Endothelial cell of umbilical vein (primary cell): ENCODE measurements around the gene RPP25. TPM values are rescaled to one million over a fixed set of nuclear protein-coding genes. Genes with fewer than 3 reads are reported as not detected.
A peak's percentile ranks its signal among the peaks of the same experiment; 100 is the strongest.

ENCODE experiments used
- BruUV-seq: library from RNA; stranded (reverse); fragments of 400-500 nt; replicated peaks from 2 replicates; lab custom pipeline; 2021; lab: Mats Ljungman, UMichigan
- CTCF ChIA-PET: fragments of 300-600, 350-600 bp; sonication (Branson Sonifier 250); formaldehyde crosslinking; loops from one replicate; lab custom pipeline; 2021; ENCODE audit warnings: antibody characterized with exemption, inconsistent platforms; lab: Charles Lee
- POLR2A ChIA-PET: fragments of 300-600, 350-600 bp; sonication (Branson Sonifier 250); formaldehyde crosslinking; loops from one replicate; lab custom pipeline; 2021; ENCODE audit warnings: antibody characterized with exemption, inconsistent platforms; lab: Charles Lee
- DNase-seq: peaks from one replicate; pipeline ENCODE4 v3.0.0-alpha.2; 2011; ENCODE audit warnings: low read depth, low spot score
- FAIRE-seq: peaks from 2 replicates; lab custom pipeline; 2011; peaks lifted over from hg19 to GRCh38; lab: Jason Lieb, UNC
- H2AFZ ChIP-seq: 2 replicates; pipeline ENCODE4 v1.6.0; 2012; ENCODE audit warnings: low read depth, low read length, control low read depth, inconsistent platforms
- H3K27ac ChIP-seq: 2 replicates; pipeline ENCODE4 v1.5.1; 2011; ENCODE audit warnings: low read depth, mild to moderate bottlenecking, control low read depth, low read length, moderate library complexity; ENCODE audit not compliant: insufficient read depth
- H3K27me3 ChIP-seq, 2 experiments: 2 replicates each; pipeline versions ENCODE4 v1.6.0 to v1.6.1; 2011; ENCODE audit warnings: low read length in 2 of 2, mixed read lengths in 1 of 2; ENCODE audit not compliant: control insufficient read depth in 2 of 2, insufficient read depth in 2 of 2
- H3K36me3 ChIP-seq, 2 experiments: 2 replicates in 1 of 2; 3 replicates in 1 of 2; pipeline ENCODE4 v1.5.1; 2011; ENCODE audit warnings: low read length in 2 of 2, mild to moderate bottlenecking in 1 of 2, moderate library complexity in 1 of 2; ENCODE audit not compliant: control insufficient read depth in 2 of 2, insufficient read depth in 2 of 2; ENCODE audit errors: extremely low read depth in 1 of 2
- H3K4me1 ChIP-seq: 3 replicates; pipeline ENCODE4 v1.5.1; 2011; ENCODE audit warnings: mild to moderate bottlenecking, low read length; ENCODE audit not compliant: control insufficient read depth, insufficient read depth; ENCODE audit errors: extremely low read depth
- H3K4me2 ChIP-seq: 2 replicates; pipeline ENCODE4 v1.6.1; 2011; ENCODE audit warnings: low read length, control low read depth, mixed read lengths; ENCODE audit not compliant: insufficient read depth
- H3K4me3 ChIP-seq, 3 experiments: fragments of 200-600 bp in 1 of 3; sonication (generic), shearing (Covaris generic) in 1 of 3; replicated peaks in 1 of 3; 2 replicates each; pipeline ENCODE4 v1.5.1; 2011 to 2016; ENCODE audit warnings: control low read depth in 3 of 3, low read length in 3 of 3, mild to moderate bottlenecking in 2 of 3, inconsistent platforms in 1 of 3, low read depth in 1 of 3, moderate library complexity in 1 of 3; ENCODE audit not compliant: insufficient read depth in 1 of 3
- H3K79me2 ChIP-seq: 2 replicates; pipeline ENCODE4 v1.6.0; 2012; ENCODE audit warnings: low read length, inconsistent platforms; ENCODE audit not compliant: control insufficient read depth, insufficient read depth
- H3K9ac ChIP-seq: replicated peaks from 2 replicates; pipeline ENCODE3; 2011; ENCODE audit warnings: low read length, control low read depth; ENCODE audit not compliant: insufficient read depth; ENCODE audit errors: extremely low read depth
- H3K9me1 ChIP-seq: replicated peaks from 3 replicates; pipeline ENCODE4 v1.6.0; 2011; ENCODE audit warnings: mild to moderate bottlenecking, low read length; ENCODE audit not compliant: control insufficient read depth, insufficient read depth; ENCODE audit errors: extremely low read depth
- H3K9me3 ChIP-seq: replicated peaks from 2 replicates; pipeline ENCODE4 v1.5.1; 2012; ENCODE audit warnings: low read length, inconsistent platforms; ENCODE audit not compliant: control insufficient read depth, insufficient read depth
- H4K20me1 ChIP-seq: replicated peaks from 2 replicates; pipeline ENCODE3; 2011; ENCODE audit warnings: mild to moderate bottlenecking, low read length; ENCODE audit not compliant: control insufficient read depth, insufficient read depth; ENCODE audit errors: extremely low read depth
- EZH2 ChIP-seq: IDR thresholded peaks from 2 replicates; pipeline ENCODE4 v1.6.1; 2012; ENCODE audit warnings: borderline replicate concordance, low read depth, mild to moderate bottlenecking, moderate library complexity, low read length, inconsistent platforms; ENCODE audit not compliant: severe bottlenecking
- FOS ChIP-seq: IDR thresholded peaks from 2 replicates; pipeline ENCODE4 v1.6.1; 2011; ENCODE audit warnings: mild to moderate bottlenecking, low read length, moderate library complexity, borderline replicate concordance; ENCODE audit not compliant: insufficient read depth
- GATA2 ChIP-seq: IDR thresholded peaks from 2 replicates; pipeline ENCODE4 v1.7.0; 2011; ENCODE audit warnings: low read depth, mild to moderate bottlenecking, moderate library complexity, mixed read lengths, low read length; ENCODE audit not compliant: insufficient read length, insufficient read depth
- POLR2A ChIP-seq: IDR thresholded peaks from 2 replicates; pipeline ENCODE4 v1.6.1; 2012; ENCODE audit warnings: low read depth, mild to moderate bottlenecking, control low read depth, low read length
- dilution Hi-C: fragments of 300-500 bp; cut with MboI; formaldehyde crosslinking; loops from one replicate; pipeline ENCODE4 v1.15.0; 2019; ENCODE audit warnings: low sequenced_read_pairs; ENCODE audit not compliant: extremely low pct_ligation_motif_present
- intact Hi-C: fragments of 100-400 bp; cut with micrococcal nuclease; formaldehyde crosslinking; loops from one replicate; pipeline ENCODE4 v1.10.0; 2022
- polyA plus RNA-seq, 4 experiments: library from polyadenylated mRNA; depleted of rRNA in 3 of 4; stranded (reverse) in 3 of 4; unstranded in 1 of 4; fragments of >200 nt; gene quantifications; 2 replicates each; pipeline versions ENCODE4 v1.2.1 to v1.2.3, GENCODE V29; 2011 to 2012; ENCODE audit warnings: missing spikeins in 1 of 4
- total RNA-seq: library from RNA; stranded (reverse); gene quantifications from 2 replicates; pipeline ENCODE4 v1.2.3, GENCODE V29; 2021

RPP25 gene
- total and polyA plus RNA-seq, 2 donors (not counting 3 experiments of a cell fraction or from before 2014, with no cell fraction given): 10.1 to 13.8 TPM

DNA sequence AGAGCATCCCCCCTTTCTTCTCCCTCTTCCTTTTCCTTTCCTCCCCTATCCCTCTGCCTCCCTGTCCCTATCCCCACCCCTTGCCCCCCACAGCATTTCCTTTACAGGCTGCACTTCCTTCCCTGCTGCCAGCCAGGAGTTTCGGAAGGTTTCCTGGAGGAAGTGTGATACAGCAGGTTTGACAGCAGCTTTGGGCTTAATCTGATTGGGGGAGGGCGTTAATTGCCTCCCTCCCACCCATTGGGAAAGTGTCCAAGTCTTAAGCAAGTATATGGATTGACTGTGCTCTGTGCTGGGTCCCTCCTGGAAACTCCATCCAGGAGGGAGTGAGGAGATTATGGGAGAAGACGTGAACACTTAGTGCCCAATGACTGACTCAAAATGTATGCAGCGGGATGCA, 40.6 kb upstream of the RPP25 start:
- no peak overlapping the region for H3K4me2 ChIP-seq
- H3K27me3 ChIP-seq: peaks cover 8 to 20% of the 10 kb centered on the region in 2 experiments
- H4K20me1 ChIP-seq: no peaks in the 10 kb centered on the region
- DNase-seq (peak; percentile 35), FAIRE-seq (no peak)
- H3K4me3 ChIP-seq: no peak overlapping the region
- TF ChIP-seq GATA2 (peak; percentile 19), POLR2A (no peak)
- no peaks in the 10 kb centered on the region for H3K79me2 ChIP-seq
- no peaks in the 10 kb centered on the region for H3K36me3 ChIP-seq
- CTCF ChIA-PET: no interaction called here
- BruUV-seq: no TSS peak
- no peak overlapping the region for H2AFZ ChIP-seq
- intact Hi-C loops (loop anchor here (2.0 kb wide), 1 partner anchor 26 kb away; the partner anchor contains the start of gene PPCDC), dilution Hi-C loops (no loop called here)
- no peaks in the 10 kb centered on the region for H3K9me3 ChIP-seq
- H3K9me1 ChIP-seq: no peaks in the 10 kb centered on the region
- no peak overlapping the region for H3K27ac ChIP-seq
- H3K4me1 ChIP-seq: peaks cover 15% of the 10 kb centered on the region
- no peak overlapping the region for H3K9ac ChIP-seq
- POLR2A ChIA-PET: interaction anchor here (0.6 kb wide), 1 partner anchor 40 kb away, joined by 4 read pairs; no protein-coding TSS in a partner anchor

DNA sequence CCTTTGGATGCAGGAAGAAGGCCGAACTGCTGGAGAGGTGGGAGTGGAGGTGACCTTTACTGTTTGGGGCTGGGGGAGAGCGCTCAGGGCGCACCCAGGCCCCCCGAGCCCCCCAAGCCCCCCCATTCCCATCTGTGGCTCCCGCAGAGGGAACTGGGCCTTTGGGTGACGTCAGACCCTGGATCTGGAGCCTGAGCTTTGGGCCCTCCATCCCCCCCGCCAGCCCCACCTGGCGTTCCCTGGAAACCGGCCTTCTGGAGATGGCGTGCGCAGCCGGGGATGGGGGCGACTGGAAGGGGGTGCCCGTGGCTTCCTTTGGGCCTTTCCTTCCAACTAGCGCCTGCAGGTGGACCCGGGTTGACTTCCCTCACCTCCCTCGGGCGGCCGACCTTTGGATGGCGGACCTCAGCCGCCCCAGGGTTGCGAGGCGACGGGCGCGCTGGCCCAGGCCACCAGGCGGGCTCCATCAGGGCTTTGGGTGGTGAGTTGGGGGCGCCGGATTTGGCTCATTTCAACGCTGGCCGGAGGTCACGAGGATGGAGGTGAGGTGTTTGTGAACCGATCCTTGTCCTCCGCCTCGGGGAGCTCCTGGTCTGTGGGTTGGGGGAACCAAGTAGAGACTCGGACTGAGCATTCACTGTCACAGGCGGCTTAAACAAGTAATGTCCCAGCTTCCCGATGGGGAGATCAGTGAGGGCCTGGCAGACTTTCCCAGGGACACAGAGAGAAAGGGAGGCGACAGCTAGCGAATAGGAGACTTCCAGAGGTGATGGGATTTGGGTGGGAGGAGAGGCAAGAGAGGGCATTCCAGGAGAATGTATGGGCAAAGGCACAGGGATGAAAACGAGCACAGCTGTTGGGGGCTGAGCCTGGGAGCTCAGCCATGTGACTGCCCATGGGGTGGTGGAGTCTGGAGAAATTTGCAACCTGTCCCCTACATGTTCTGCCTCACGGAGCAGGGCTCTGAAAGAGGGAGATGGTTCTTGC, 39.5 kb upstream of the RPP25 start:
- FAIRE-seq: no peak
- Histone ChIP-seq H3K4me2 (peak overlapping the region; percentile 73), H3K9ac (peak overlapping the region; percentile 21), H4K20me1 (no peaks in the 10 kb centered on the region), H3K27me3 (peaks cover 11 to 20% of the 10 kb centered on the region in 2 experiments), H3K27ac (no peak overlapping the region), H3K9me1 (no peaks in the 10 kb centered on the region), H3K9me3 (no peaks in the 10 kb centered on the region), H3K4me1 (peaks cover 15% of the 10 kb centered on the region), H2AFZ (peak overlapping the region; percentile 91), H3K4me3 (peak overlapping the region; percentile 24 to 75 (median 61)), H3K79me2 (no peaks in the 10 kb centered on the region), H3K36me3 (no peaks in the 10 kb centered on the region)
- TF ChIP-seq FOS (no peak), EZH2 (peak; percentile 35)
- ChIA-PET CTCF (interaction anchor here (1.0 to 2.2 kb wide), 7 partner anchors 9 to 226 kb away, joined by 3 to 15 read pairs (median 5); partner anchors contain the start of genes PPCDC and RPP25), POLR2A (no interaction called here)
- DNase-seq: no peak
- dilution Hi-C loops (no loop called here), intact Hi-C loops (loop anchor here (2.0 kb wide), 1 partner anchor 27 kb away; the partner anchor contains the start of gene PPCDC)
- BruUV-seq: no TSS peak
